Breast epithelium (tissue), 4 donors: Measurements from ENCODE around the gene SPOCK1. TPM values are rescaled to one million over a fixed set of nuclear protein-coding genes. Genes with fewer than 3 reads are reported as not detected.
"Not testable (repeated sequence)": the region's sequence is repeated elsewhere in the genome, so short reads cannot be mapped to it uniquely, and the experiment has no call there.

Experiments
- DNase-seq, 2 donors: peaks; one replicate each; pipeline ENCODE4 v3.0.0-alpha.2; 2019; ENCODE audit warnings: low spot score in 2 of 2
- H3K27ac ChIP-seq, 2 donors: fragments of 200-600 bp; sonication (generic) in 1 of 2; one replicate each; pipeline ENCODE4 v1.5.1; 2016 to 2019; ENCODE audit warnings: mild to moderate bottlenecking in 1 of 2
- H3K27me3 ChIP-seq, 2 donors: fragments of 200-600 bp; sonication (generic) in 1 of 2; one replicate each; pipeline versions ENCODE4 v1.5.1 to v1.6.0; 2017 to 2019; ENCODE audit warnings: control low read depth in 1 of 2, mild to moderate bottlenecking in 1 of 2
- H3K36me3 ChIP-seq: fragments of 200-600 bp; one replicate; pipeline ENCODE4 v1.5.1; 2019
- H3K4me1 ChIP-seq, 2 donors: fragments of 200-600 bp; sonication (generic); one replicate each; pipeline ENCODE4 v1.5.1; 2016 to 2019; ENCODE audit warnings: control low read depth in 1 of 2
- H3K4me3 ChIP-seq, 3 donors: fragments of 200-600 bp; sonication (generic); 1 replicate in 2 of 3; 2 replicates in 1 of 3; pipeline ENCODE4 v1.5.1; 2016 to 2019; ENCODE audit warnings: mild to moderate bottlenecking in 3 of 3, moderate library complexity in 2 of 3
- H3K9me3 ChIP-seq, 2 donors: fragments of 200-600 bp; sonication (generic) in 1 of 2; one replicate each; pipeline ENCODE4 v1.5.1; 2016 to 2019; ENCODE audit warnings: control low read depth in 1 of 2
- CTCF ChIP-seq, 3 donors: fragments of 450-650 bp; IDR thresholded peaks; one replicate each; pipeline ENCODE4 v1.5.1; 2016 to 2017; ENCODE audit warnings: antibody characterized with exemption in 3 of 3, mild to moderate bottlenecking in 3 of 3, moderate library complexity in 3 of 3
- POLR2A ChIP-seq: fragments of 450-650 bp; IDR thresholded peaks from one replicate; pipeline ENCODE4 v1.6.1; 2016; ENCODE audit warnings: antibody characterized with exemption, mild to moderate bottlenecking, moderate library complexity
- POLR2AphosphoS5 ChIP-seq, 3 donors: sonication (generic); formaldehyde crosslinking; IDR thresholded peaks; one replicate each; pipeline ENCODE4 v1.6.1; 2017; ENCODE audit warnings: antibody characterized with exemption in 3 of 3
- intact Hi-C: fragments of 100-400 bp; cut with DNase I; formaldehyde crosslinking; loops from one replicate; pipeline ENCODE4 v1.15.1; 2023; ENCODE audit warnings: low total_unique reads
- total RNA-seq, 3 donors: library from RNA; depleted of rRNA; stranded (reverse); fragments of >200 nt; gene quantifications; one replicate each; pipeline ENCODE4 v1.1.0, GENCODE V29; 2016

SPOCK1 gene
- total RNA-seq, 3 donors from 2014 or later = 14.5 to 52.0 (median 24.3) TPM

GRCh38 chr5:136957428-136957827, 541.7 kb downstream of the SPOCK1 start:
- DNase-seq = no peak
- TF ChIP-seq POLR2AphosphoS5 (IDR thresholded peaks at IDR 0.05) (no peak), POLR2A (no peak), CTCF (IDR thresholded peaks at IDR 0.05) (no peak)
- Histone ChIP-seq H3K4me1 (no peaks in the 10 kb centered on the region), H3K4me3 (no peak overlapping the region), H3K27ac (no peak overlapping the region), H3K27me3 (no peaks in the 10 kb centered on the region), H3K9me3 (peaks cover 6 to 21% of the 10 kb centered on the region in 2 donors), H3K36me3 (no peaks in the 10 kb centered on the region)
- intact Hi-C loops = no loop called here

DNA sequence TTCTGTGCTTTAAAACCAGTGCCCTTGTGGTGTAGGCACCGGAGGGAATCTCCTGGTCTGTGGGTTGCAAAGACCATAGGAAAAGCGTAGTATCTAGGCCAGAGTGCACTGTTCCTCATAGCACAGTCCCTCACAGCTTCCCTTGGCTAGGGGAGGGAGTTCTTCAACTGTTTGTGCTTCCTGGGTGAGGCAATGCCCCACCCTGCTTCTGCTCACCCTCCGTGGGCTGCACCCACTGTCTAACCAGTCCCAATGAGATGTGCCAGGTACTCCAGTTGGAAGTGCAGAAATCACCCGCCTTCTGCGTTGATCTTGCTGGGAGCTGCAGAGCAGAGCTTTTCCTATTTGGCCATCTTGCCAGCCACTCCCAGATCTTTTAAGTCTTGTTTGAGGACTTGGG, 545.0 kb downstream of the SPOCK1 start:
- H3K27ac ChIP-seq, intact Hi-C loops, H3K36me3 ChIP-seq, H3K9me3 ChIP-seq, H3K4me1 ChIP-seq, H3K4me3 ChIP-seq, H3K27me3 ChIP-seq, DNase-seq: not testable (repeated sequence)

- H3K4me1 ChIP-seq, intact Hi-C loops, H3K27me3 ChIP-seq, H3K27ac ChIP-seq, H3K36me3 ChIP-seq, H3K9me3 ChIP-seq, DNase-seq, H3K4me3 ChIP-seq: not testable (repeated sequence)
These were observed 545.6 kb downstream of the SPOCK1 start for GRCh38 chr5:136953346-136954069.

DNA sequence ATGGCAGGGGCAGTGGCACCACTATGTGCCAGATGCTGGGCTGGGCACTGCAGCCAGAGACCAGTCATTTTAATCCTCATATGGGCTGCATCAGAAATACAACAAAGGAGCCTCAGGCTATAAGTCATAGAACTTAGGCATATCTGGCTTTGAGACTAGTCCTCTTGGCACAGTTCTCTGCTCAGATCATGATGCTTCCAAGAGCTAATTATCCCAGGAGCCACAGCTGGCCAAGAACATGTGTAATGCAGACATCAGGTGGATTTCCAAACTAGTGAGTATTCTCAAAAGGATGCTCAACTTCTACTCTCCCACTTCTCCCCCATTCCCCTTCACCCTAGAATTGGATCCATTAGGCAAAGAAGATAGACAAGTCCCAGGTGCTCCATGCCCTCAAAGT, 571.6 kb downstream of the SPOCK1 start:
- no peaks in the 10 kb centered on the region for H3K36me3 ChIP-seq
- no peaks in the 10 kb centered on the region for H3K9me3 ChIP-seq
- no peak overlapping the region for H3K27ac ChIP-seq
- no peak for DNase-seq
- intact Hi-C loops = no loop called here
- no peaks in the 10 kb centered on the region for H3K27me3 ChIP-seq
- TF ChIP-seq POLR2A (no peak), CTCF (IDR thresholded peaks at IDR 0.05) (no peak), POLR2AphosphoS5 (IDR thresholded peaks at IDR 0.05) (no peak)
- no peak overlapping the region for H3K4me3 ChIP-seq
- H3K4me1 ChIP-seq = no peaks in the 10 kb centered on the region

DNA sequence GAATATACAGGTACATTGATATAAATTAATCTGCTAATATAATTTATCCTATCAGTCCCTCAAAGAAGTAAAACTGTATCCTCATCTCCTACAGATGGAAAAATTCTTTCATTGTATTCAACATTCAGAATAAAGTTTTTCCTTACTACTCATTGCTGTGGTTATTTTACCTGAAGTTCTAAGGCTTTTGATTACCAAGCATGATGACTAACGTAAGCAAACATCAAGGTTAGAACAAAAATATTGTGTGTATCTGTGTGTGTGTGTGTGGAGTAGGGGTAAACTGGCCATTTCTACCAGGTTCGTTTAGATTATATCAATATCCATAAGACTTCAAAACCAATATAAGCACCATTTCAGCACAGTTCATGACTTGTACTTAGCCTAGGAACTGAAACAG, 573.1 kb downstream of the SPOCK1 start:
- no peaks in the 10 kb centered on the region for H3K27me3 ChIP-seq
- no peak for DNase-seq
- H3K9me3 ChIP-seq = no peaks in the 10 kb centered on the region
- no peak overlapping the region for H3K4me3 ChIP-seq
- no peak overlapping the region for H3K27ac ChIP-seq
- no peaks in the 10 kb centered on the region for H3K36me3 ChIP-seq
- TF ChIP-seq POLR2AphosphoS5 (IDR thresholded peaks at IDR 0.05) (no peak), POLR2A (no peak), CTCF (IDR thresholded peaks at IDR 0.05) (no peak)
- intact Hi-C loops = no loop called here
- no peaks in the 10 kb centered on the region for H3K4me1 ChIP-seq

Other genes with a start within 250 kb of the SPOCK1 start
- 10 to 100 TPM in 1 of 3 donors, 1 to 10 TPM in 2; 4.5 to 11.7 (median 4.9) TPM for gene KLHL3, start 236.8 kb upstream of the SPOCK1 start, total RNA-seq